ENCODE results near the gene DYRK3.
"Not testable (repeated sequence)": the region's sequence is repeated elsewhere in the genome, so short reads cannot be mapped to it uniquely, and the experiment has no call there.

DYRK3 gene

GRCh38 chr1:206634365-206635079, 814 bp upstream of the DYRK3 start:
- Histone ChIP-seq H3K9me3 (no peaks in the 10 kb centered on the region), H3K36me3 (no peaks in the 10 kb centered on the region), H3K4me1 (ENCODE audit: control insufficient read depth in 1 of 2, insufficient read depth in 1 of 2, low read depth in 1 of 2, low read length in 1 of 2) (peaks cover 17 to 20% of the 10 kb centered on the region in 2 experiments), H3K27ac (no peak overlapping the region), H3K27me3 (peaks cover 30% of the 10 kb centered on the region), H3K4me3 (ENCODE audit: low read depth in 1 of 2, low read length in 1 of 2) (peak overlapping the region; percentile 70 to 80)
- peak; percentile 72 for TF ChIP-seq CTCF (IDR thresholded peaks at IDR 0.05)

- TF ChIP-seq CTCF (IDR thresholded peaks at IDR 0.05), result no peak
- Histone ChIP-seq H3K27ac (no peak overlapping the region), H3K9me3 (no peaks in the 10 kb centered on the region), H3K4me1 (ENCODE audit: control insufficient read depth in 1 of 2, insufficient read depth in 1 of 2, low read depth in 1 of 2, low read length in 1 of 2) (peaks cover 17 to 20% of the 10 kb centered on the region in 2 experiments), H3K36me3 (no peaks in the 10 kb centered on the region), H3K4me3 (ENCODE audit: low read depth in 1 of 2, low read length in 1 of 2) (peak overlapping the region; percentile 70 to 80), H3K27me3 (peaks cover 30% of the 10 kb centered on the region)
Observed at GRCh38 chr1:206635978-206636345, 626 bp downstream of the DYRK3 start.

- Histone ChIP-seq H3K27ac (no peak overlapping the region), H3K4me3 (ENCODE audit: low read depth in 1 of 2, low read length in 1 of 2) (no peak overlapping the region), H3K4me1 (ENCODE audit: control insufficient read depth in 1 of 2, insufficient read depth in 1 of 2, low read depth in 1 of 2, low read length in 1 of 2) (peaks cover 17 to 20% of the 10 kb centered on the region in 2 experiments)
Observed at GRCh38 chr1:206636671-206637070, 1.3 kb downstream of the DYRK3 start.

GRCh38 chr1:206637605-206638004, 2.3 kb downstream of the DYRK3 start:
- H3K4me3 ChIP-seq (ENCODE audit: low read depth in 1 of 2, low read length in 1 of 2), result no peak overlapping the region
- H3K27ac ChIP-seq, result no peak overlapping the region

More at GRCh38 chr1:206636671-206637070, 1.3 kb downstream of the DYRK3 start:
- Histone ChIP-seq H3K9me3 (no peaks in the 10 kb centered on the region), H3K36me3 (no peaks in the 10 kb centered on the region), H3K27me3 (peaks cover 30% of the 10 kb centered on the region)
- TF ChIP-seq CTCF (IDR thresholded peaks at IDR 0.05), result no peak

GRCh38 chr1:206642074-206642473, 6.7 kb downstream of the DYRK3 start:
- H3K36me3 ChIP-seq; H3K4me1 ChIP-seq (ENCODE audit: control insufficient read depth in 1 of 2, insufficient read depth in 1 of 2, low read depth in 1 of 2, low read length in 1 of 2); H3K27ac ChIP-seq; H3K9me3 ChIP-seq; H3K4me3 ChIP-seq (ENCODE audit: low read depth in 1 of 2, low read length in 1 of 2); H3K27me3 ChIP-seq: not testable (repeated sequence)

More at GRCh38 chr1:206637605-206638004, 2.3 kb downstream of the DYRK3 start:
- no peaks in the 10 kb centered on the region for H3K9me3 ChIP-seq
- peaks cover 17 to 20% of the 10 kb centered on the region in 2 experiments for H3K4me1 ChIP-seq (ENCODE audit: control insufficient read depth in 1 of 2, insufficient read depth in 1 of 2, low read depth in 1 of 2, low read length in 1 of 2)
- peaks cover 30% of the 10 kb centered on the region for H3K27me3 ChIP-seq
- H3K36me3 ChIP-seq, result no peaks in the 10 kb centered on the region
- TF ChIP-seq CTCF (IDR thresholded peaks at IDR 0.05), result no peak

- Histone ChIP-seq H3K27ac (no peak overlapping the region), H3K4me3 (ENCODE audit: low read depth in 1 of 2, low read length in 1 of 2) (no peak overlapping the region), H3K27me3 (no peaks in the 10 kb centered on the region), H3K36me3 (no peaks in the 10 kb centered on the region), H3K4me1 (ENCODE audit: control insufficient read depth in 1 of 2, insufficient read depth in 1 of 2, low read depth in 1 of 2, low read length in 1 of 2) (peaks cover 3 to 4% of the 10 kb centered on the region in 2 experiments), H3K9me3 (no peaks in the 10 kb centered on the region)
- TF ChIP-seq CTCF (IDR thresholded peaks at IDR 0.05), result no peak
Observed at GRCh38 chr1:206643118-206643698, 7.9 kb downstream of the DYRK3 start.
